PC-9 (cell line): Measurements from ENCODE around the gene JAG2. TPM values are rescaled to one million over a fixed set of nuclear protein-coding genes. Genes with fewer than 3 reads are reported as not detected.

Experiments
- BruUV-seq: library from RNA; stranded (reverse); fragments of 400-500 nt; replicated peaks from 2 replicates; lab custom pipeline; 2021; lab: Mats Ljungman, UMichigan
- CTCF ChIA-PET: fragments of 300-600 bp; sonication (Branson Sonifier 250); formaldehyde crosslinking; loops from one replicate; lab custom pipeline; 2022; ENCODE audit warnings: antibody characterized with exemption; lab: Charles Lee
- POLR2A ChIA-PET: fragments of 300-600 bp; sonication (Branson Sonifier 250); formaldehyde crosslinking; loops from one replicate; lab custom pipeline; 2022; ENCODE audit warnings: antibody characterized with exemption; ENCODE audit not compliant: unreplicated experiment; lab: Charles Lee
- DNase-seq, 2 experiments: peaks; one replicate each; pipeline versions ENCODE4 v3.0.0 to v3.0.0-alpha.2; 2015 to 2022; ENCODE audit warnings: mixed read lengths in 1 of 2
- H2AFZ ChIP-seq: fragments of 200-600 bp; sonication (generic); 2 replicates; pipeline ENCODE4 v1.8.1; 2017; ENCODE audit warnings: antibody characterized with exemption
- H3F3A ChIP-seq: fragments of 200-600 bp; sonication (generic); 2 replicates; pipeline ENCODE4 v1.8.1; 2017; ENCODE audit warnings: antibody characterized with exemption, mild to moderate bottlenecking, low read depth; ENCODE audit not compliant: insufficient read depth
- H3K27ac ChIP-seq: fragments of 200-600 bp; sonication (generic); 2 replicates; pipeline ENCODE4 v1.6.1; 2016; ENCODE audit warnings: mixed run types
- H3K27me3 ChIP-seq: fragments of 200-600 bp; sonication (generic); 2 replicates; pipeline ENCODE4 v1.6.1; 2016; ENCODE audit warnings: low read depth, mixed run types; ENCODE audit not compliant: insufficient read depth
- H3K36me3 ChIP-seq: fragments of 200-600 bp; sonication (generic); 2 replicates; pipeline ENCODE4 v1.6.1; 2016; ENCODE audit warnings: low read depth, mixed run types
- H3K4me1 ChIP-seq: fragments of 200-600 bp; sonication (generic); replicated peaks from 2 replicates; pipeline ENCODE4 v1.6.1; 2016; ENCODE audit warnings: mixed run types; ENCODE audit not compliant: insufficient read depth
- H3K4me2 ChIP-seq: fragments of 200-600 bp; sonication (generic); 2 replicates; pipeline ENCODE4 v1.6.1; 2017; ENCODE audit warnings: mixed run types
- H3K4me3 ChIP-seq: fragments of 200-600 bp; sonication (generic); 2 replicates; pipeline ENCODE4 v1.6.1; 2016; ENCODE audit warnings: mixed run types
- H3K79me2 ChIP-seq: fragments of 200-600 bp; sonication (generic); 2 replicates; pipeline ENCODE4 v1.6.1; 2017; ENCODE audit warnings: low read depth, mixed run types
- H3K9me2 ChIP-seq: fragments of 200-600 bp; sonication (generic); 2 replicates; pipeline ENCODE4 v1.8.1; 2017; ENCODE audit warnings: mild to moderate bottlenecking; ENCODE audit not compliant: insufficient read depth
- H3K9me3 ChIP-seq: fragments of 200-600 bp; sonication (generic); 2 replicates; pipeline ENCODE4 v1.8.1; 2016; ENCODE audit warnings: low read depth; ENCODE audit not compliant: insufficient read depth
- H4K20me1 ChIP-seq: fragments of 200-600 bp; sonication (generic); 2 replicates; pipeline ENCODE4 v1.8.1; 2017; ENCODE audit not compliant: insufficient read depth
- CTCF ChIP-seq: fragments of 200-600 bp; sonication (generic); conservative IDR thresholded peaks from 2 replicates; pipeline ENCODE4 v1.6.1; 2017; ENCODE audit warnings: mixed run types, antibody characterized with exemption, mild to moderate bottlenecking, moderate library complexity
- EZH2 ChIP-seq: fragments of 200-600 bp; sonication (generic); IDR thresholded peaks from 2 replicates; pipeline ENCODE4 v1.8.0; 2017; ENCODE audit warnings: antibody characterized with exemption, low read depth
- intact Hi-C: fragments of 100-400 bp; cut with micrococcal nuclease; formaldehyde crosslinking; loops from one replicate; pipeline ENCODE4 v1.10.0; 2022; ENCODE audit not compliant: unreplicated experiment
- total RNA-seq: library from RNA; stranded (reverse); gene quantifications from 2 replicates; pipeline ENCODE4 v1.2.3, GENCODE V29; 2021

JAG2 gene
- total RNA-seq, 1 experiment from 2014 or later: 17.8 TPM

- ChIA-PET CTCF (interaction anchor here (0.5 to 1.1 kb wide), 2 partner anchors 10 to 618 kb away, joined by 3 to 4 read pairs; no protein-coding TSS in a partner anchor), POLR2A (no interaction called here)
- no TSS peak for BruUV-seq
Measured at GRCh38 chr14:105128059-105128458, 40.5 kb downstream of the JAG2 start.

GRCh38 chr14:105126981-105127329, 41.6 kb downstream of the JAG2 start:
- Histone ChIP-seq H3K4me3 (no peak overlapping the region), H3K27ac (no peak overlapping the region), H4K20me1 (no peaks in the 10 kb centered on the region), H2AFZ (no peak overlapping the region), H3K4me1 (no peaks in the 10 kb centered on the region), H3K9me2 (no peaks in the 10 kb centered on the region), H3F3A (no peaks in the 10 kb centered on the region), H3K9me3 (peaks cover 17% of the 10 kb centered on the region), H3K27me3 (0 out of 2 replicates have a peak, but pooled peaks cover 3% of the 10 kb centered on the region), H3K4me2 (no peak overlapping the region), H3K36me3 (no peaks in the 10 kb centered on the region), H3K79me2 (no peaks in the 10 kb centered on the region)
- intact Hi-C loops: no loop called here
- TF ChIP-seq CTCF (no peak), EZH2 (no peak)
- BruUV-seq: no TSS peak
- POLR2A ChIA-PET: no interaction called here
- DNase-seq: no peak
- CTCF ChIA-PET: no interaction called here

More at GRCh38 chr14:105128059-105128458, 40.5 kb downstream of the JAG2 start:
- Histone ChIP-seq H3K9me2 (no peaks in the 10 kb centered on the region), H3K9me3 (peaks cover 14% of the 10 kb centered on the region), H3K79me2 (no peaks in the 10 kb centered on the region), H3K4me2 (no peak overlapping the region), H3K27me3 (0 out of 2 replicates have a peak, but pooled peaks cover 3% of the 10 kb centered on the region), H3K4me3 (no peak overlapping the region), H2AFZ (no peak overlapping the region), H3K4me1 (no peaks in the 10 kb centered on the region), H4K20me1 (no peaks in the 10 kb centered on the region), H3F3A (no peaks in the 10 kb centered on the region), H3K27ac (no peak overlapping the region), H3K36me3 (no peaks in the 10 kb centered on the region)
- peak in 1 of 2 experiments; percentile 41 for DNase-seq
- TF ChIP-seq CTCF: no peak
- TF ChIP-seq EZH2: no peak
- intact Hi-C loops: no loop called here

GRCh38 chr14:105126126-105126980, 42.2 kb downstream of the JAG2 start:
- DNase-seq: no peak
- H3K9me3 ChIP-seq: peaks cover 17% of the 10 kb centered on the region
- TF ChIP-seq CTCF: no peak
- no peak for TF ChIP-seq EZH2
- BruUV-seq: no TSS peak
- intact Hi-C loops: no loop called here
- no peaks in the 10 kb centered on the region for H3F3A ChIP-seq
- ChIA-PET POLR2A (no interaction called here), CTCF (no interaction called here)
- no peaks in the 10 kb centered on the region for H3K36me3 ChIP-seq
- H3K9me2 ChIP-seq: no peaks in the 10 kb centered on the region
- no peaks in the 10 kb centered on the region for H3K79me2 ChIP-seq
- H3K4me1 ChIP-seq: no peaks in the 10 kb centered on the region
- H3K27me3 ChIP-seq: 0 out of 2 replicates have a peak, but pooled peaks cover 3% of the 10 kb centered on the region
- no peak overlapping the region for H3K4me2 ChIP-seq
- no peak overlapping the region for H3K4me3 ChIP-seq
- no peak overlapping the region for H2AFZ ChIP-seq
- no peaks in the 10 kb centered on the region for H4K20me1 ChIP-seq
- no peak overlapping the region for H3K27ac ChIP-seq
